ENCODE measurements around the gene ZAP70. TPM values are rescaled to one million over a fixed set of nuclear protein-coding genes. Genes with fewer than 3 reads are reported as not detected.
A peak's percentile ranks its signal among the peaks of the same experiment; 100 is the strongest.

ZAP70 gene
- total RNA-seq, 1 donor from 2014 or later: 10.2 TPM

DNA sequence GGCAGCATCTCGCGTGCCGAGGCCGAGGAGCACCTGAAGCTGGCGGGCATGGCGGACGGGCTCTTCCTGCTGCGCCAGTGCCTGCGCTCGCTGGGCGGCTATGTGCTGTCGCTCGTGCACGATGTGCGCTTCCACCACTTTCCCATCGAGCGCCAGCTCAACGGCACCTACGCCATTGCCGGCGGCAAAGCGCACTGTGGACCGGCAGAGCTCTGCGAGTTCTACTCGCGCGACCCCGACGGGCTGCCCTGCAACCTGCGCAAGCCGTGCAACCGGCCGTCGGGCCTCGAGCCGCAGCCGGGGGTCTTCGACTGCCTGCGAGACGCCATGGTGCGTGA lies 10.7 kb downstream of the ZAP70 start:
- H3K4me1 ChIP-seq: no peaks in the 10 kb centered on the region
- DNase-seq: peak; percentile 64
- no peak for TF ChIP-seq CTCF (IDR thresholded peaks at IDR 0.05)
- H3K27ac ChIP-seq: no peak overlapping the region
- no peak overlapping the region for H3K4me3 ChIP-seq
- H3K36me3 ChIP-seq: no peaks in the 10 kb centered on the region
- H3K9me3 ChIP-seq: no peaks in the 10 kb centered on the region
- peaks cover 7% of the 10 kb centered on the region for H3K27me3 ChIP-seq
- intact Hi-C loops (cut with DNase I): no loop called here
- no peak for ATAC-seq

- H3K9me3 ChIP-seq: no peaks in the 10 kb centered on the region
- H3K36me3 ChIP-seq: no peaks in the 10 kb centered on the region
- ATAC-seq: no peak
- no peak for DNase-seq
- no peak for TF ChIP-seq CTCF (IDR thresholded peaks at IDR 0.05)
- no peak overlapping the region for H3K27ac ChIP-seq
- H3K4me1 ChIP-seq: no peaks in the 10 kb centered on the region
- no peak overlapping the region for H3K4me3 ChIP-seq
- intact Hi-C loops (cut with DNase I): no loop called here
- peaks cover 7% of the 10 kb centered on the region for H3K27me3 ChIP-seq
Measured at GRCh38 chr2:97724501-97724900, 11.1 kb downstream of the ZAP70 start.

DNA sequence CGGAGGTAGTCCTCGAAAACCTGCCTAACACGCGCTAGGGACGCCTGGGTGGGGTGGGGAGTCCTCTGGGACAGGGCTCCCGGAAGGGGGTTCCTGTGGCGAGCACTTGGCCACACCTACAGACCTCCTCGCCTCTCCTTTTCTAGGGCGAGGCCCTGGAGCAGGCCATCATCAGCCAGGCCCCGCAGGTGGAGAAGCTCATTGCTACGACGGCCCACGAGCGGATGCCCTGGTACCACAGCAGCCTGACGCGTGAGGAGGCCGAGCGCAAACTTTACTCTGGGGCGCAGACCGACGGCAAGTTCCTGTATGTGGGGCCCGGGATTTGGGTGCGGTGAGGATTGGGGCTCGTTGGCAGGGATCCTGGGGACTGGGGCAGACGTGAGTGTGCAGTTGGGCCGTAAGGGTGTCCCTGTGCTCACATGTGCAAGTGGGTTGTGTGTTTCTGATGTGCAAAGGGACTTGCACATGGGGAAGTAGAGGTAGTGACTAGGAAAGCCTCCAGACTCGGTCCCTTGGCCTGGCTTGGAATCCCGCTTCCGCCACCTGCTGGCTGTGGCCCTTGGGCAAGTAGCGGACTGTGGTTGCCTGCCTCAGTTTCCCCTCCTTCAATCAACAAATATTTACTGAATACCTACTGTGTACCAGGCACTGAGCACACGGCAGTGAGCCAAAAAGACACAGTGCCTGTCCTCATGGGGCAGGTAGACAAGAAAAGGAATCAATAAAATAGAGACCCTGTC lies 11.7 kb downstream of the ZAP70 start:
- no peaks in the 10 kb centered on the region for H3K4me1 ChIP-seq
- no peak overlapping the region for H3K4me3 ChIP-seq
- H3K27ac ChIP-seq: no peak overlapping the region
- H3K9me3 ChIP-seq: no peaks in the 10 kb centered on the region
- H3K27me3 ChIP-seq: peaks cover 7% of the 10 kb centered on the region
- ATAC-seq (no peak), DNase-seq (peak; percentile 51)
- H3K36me3 ChIP-seq: no peaks in the 10 kb centered on the region
- intact Hi-C loops (cut with DNase I): no loop called here
- TF ChIP-seq CTCF (IDR thresholded peaks at IDR 0.05): no peak

GRCh38 chr2:97726261-97727064 lies 13.1 kb downstream of the ZAP70 start:
- H3K27me3 ChIP-seq: peaks cover 7% of the 10 kb centered on the region
- DNase-seq (peak; percentile 42), ATAC-seq (no peak)
- no peak overlapping the region for H3K27ac ChIP-seq
- H3K4me1 ChIP-seq: no peaks in the 10 kb centered on the region
- H3K4me3 ChIP-seq: no peak overlapping the region
- intact Hi-C loops (cut with DNase I): no loop called here
- no peaks in the 10 kb centered on the region for H3K9me3 ChIP-seq
- no peaks in the 10 kb centered on the region for H3K36me3 ChIP-seq
- TF ChIP-seq CTCF (IDR thresholded peaks at IDR 0.05): no peak

GRCh38 chr2:97727296-97727695 lies 13.9 kb downstream of the ZAP70 start:
- H3K36me3 ChIP-seq: no peaks in the 10 kb centered on the region
- no peak overlapping the region for H3K4me3 ChIP-seq
- ATAC-seq: no peak
- H3K27ac ChIP-seq: no peak overlapping the region
- TF ChIP-seq CTCF (IDR thresholded peaks at IDR 0.05): no peak
- DNase-seq: peak; percentile 32
- intact Hi-C loops (cut with DNase I): no loop called here
- H3K4me1 ChIP-seq: no peaks in the 10 kb centered on the region
- H3K9me3 ChIP-seq: no peaks in the 10 kb centered on the region
- peaks cover 7% of the 10 kb centered on the region for H3K27me3 ChIP-seq

Data from upper lobe of right lung (tissue), 1 donor.